Activated T-cell treated with anti-CD3 and anti-CD28 coated beads, Interleukin-2, amount 50 U/mL, for 72 hours (primary cell): ENCODE results near the gene HASPIN. TPM values are rescaled to one million over a fixed set of nuclear protein-coding genes. Genes with fewer than 3 reads are reported as not detected.
"Not testable (repeated sequence)": the region's sequence is repeated elsewhere in the genome, so short reads cannot be mapped to it uniquely, and the experiment has no call there.

Source experiments
- ATAC-seq, 2 donors: fragments of 150-1000 bp; cut with Tn5 transposase; replicated peaks in 1 of 2; 2 replicates each; pipeline ENCODE4 v1.10.0; 2021; ENCODE audit warnings: moderate library complexity in 2 of 2, mild to moderate bottlenecking in 1 of 2
- DNase-seq, 2 donors: peaks; one replicate each; pipeline ENCODE4 v3.0.0; 2021 to 2022; ENCODE audit warnings: mixed read lengths in 1 of 2
- H3K27ac Mint-ChIP-seq: one replicate; pipeline ENCODE4 v1.8.0; 2022; ENCODE audit warnings: mild to moderate bottlenecking, moderate library complexity, mixed read lengths
- H3K27me3 Mint-ChIP-seq: one replicate; pipeline ENCODE4 v1.8.0; 2022; ENCODE audit warnings: low read depth, mixed read lengths
- H3K36me3 Mint-ChIP-seq, 2 donors: one replicate each; pipeline ENCODE4 v1.8.0; 2022; ENCODE audit warnings: mixed read lengths in 2 of 2, mild to moderate bottlenecking in 1 of 2; ENCODE audit not compliant: insufficient read depth in 2 of 2
- H3K4me1 Mint-ChIP-seq: one replicate; pipeline ENCODE4 v1.8.0; 2022; ENCODE audit warnings: low read depth, mixed read lengths
- H3K4me3 Mint-ChIP-seq, 2 donors: one replicate each; pipeline ENCODE4 v1.8.0; 2022; ENCODE audit warnings: mild to moderate bottlenecking in 2 of 2, mixed read lengths in 2 of 2, moderate library complexity in 2 of 2
- H3K9me3 Mint-ChIP-seq, 2 donors: one replicate each; pipeline ENCODE4 v1.8.0; 2022; ENCODE audit warnings: mixed read lengths in 2 of 2
- total RNA-seq, 2 donors: library from RNA; stranded (reverse); gene quantifications; one replicate each; pipeline ENCODE4 v1.2.3, GENCODE V29; 2022

Gene HASPIN
- total RNA-seq, 2 donors from 2014 or later: 23.2 to 25.7 TPM

DNA sequence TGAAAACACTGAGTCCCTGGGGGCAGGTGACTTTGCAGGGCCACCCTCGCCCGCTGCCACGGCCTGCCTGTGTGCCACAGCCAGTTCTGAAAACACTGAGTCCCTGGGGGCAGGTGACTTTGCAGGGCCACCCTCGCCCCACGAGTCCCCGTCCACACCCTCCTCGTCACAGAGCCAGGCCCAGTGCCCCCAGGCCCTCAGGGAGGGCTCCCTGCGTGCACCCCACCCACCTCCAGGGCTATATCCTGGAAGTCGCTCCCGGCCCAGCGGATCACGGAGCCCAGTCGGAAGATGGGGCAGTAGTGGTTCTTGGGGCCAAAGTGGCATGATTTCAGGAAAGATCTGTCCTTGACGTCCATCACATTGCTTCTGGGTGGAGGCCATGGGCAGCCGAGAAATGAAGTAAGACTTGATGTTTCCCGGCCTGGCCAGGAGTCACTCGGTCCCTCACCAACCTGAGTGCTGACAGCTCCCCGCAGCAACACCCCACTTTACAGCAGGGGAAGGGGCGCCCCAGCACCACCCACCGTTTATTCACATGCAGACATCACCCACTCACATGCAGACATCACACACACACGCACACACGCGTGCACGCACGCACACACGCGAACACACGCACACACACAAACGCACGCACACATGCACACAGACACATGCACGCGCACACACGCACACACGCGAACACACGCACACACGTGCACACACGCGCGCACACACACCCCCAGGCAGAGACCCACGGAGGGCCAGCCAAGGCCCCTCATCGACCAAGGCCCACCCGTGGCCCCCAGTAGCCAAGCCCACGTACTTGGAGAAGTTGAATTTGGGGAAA lies 34.2 kb upstream of the HASPIN start:
- ATAC-seq: no peak
- Mint-ChIP-seq H3K27ac (no peak overlapping the region), H3K27me3 (no peaks in the 10 kb centered on the region), H3K4me3 (no peak overlapping the region), H3K4me1 (peaks cover 35% of the 10 kb centered on the region), H3K9me3 (no peaks in the 10 kb centered on the region), H3K36me3 (peaks cover 0 to 5% of the 10 kb centered on the region in 2 donors)
- DNase-seq: no peak

DNA sequence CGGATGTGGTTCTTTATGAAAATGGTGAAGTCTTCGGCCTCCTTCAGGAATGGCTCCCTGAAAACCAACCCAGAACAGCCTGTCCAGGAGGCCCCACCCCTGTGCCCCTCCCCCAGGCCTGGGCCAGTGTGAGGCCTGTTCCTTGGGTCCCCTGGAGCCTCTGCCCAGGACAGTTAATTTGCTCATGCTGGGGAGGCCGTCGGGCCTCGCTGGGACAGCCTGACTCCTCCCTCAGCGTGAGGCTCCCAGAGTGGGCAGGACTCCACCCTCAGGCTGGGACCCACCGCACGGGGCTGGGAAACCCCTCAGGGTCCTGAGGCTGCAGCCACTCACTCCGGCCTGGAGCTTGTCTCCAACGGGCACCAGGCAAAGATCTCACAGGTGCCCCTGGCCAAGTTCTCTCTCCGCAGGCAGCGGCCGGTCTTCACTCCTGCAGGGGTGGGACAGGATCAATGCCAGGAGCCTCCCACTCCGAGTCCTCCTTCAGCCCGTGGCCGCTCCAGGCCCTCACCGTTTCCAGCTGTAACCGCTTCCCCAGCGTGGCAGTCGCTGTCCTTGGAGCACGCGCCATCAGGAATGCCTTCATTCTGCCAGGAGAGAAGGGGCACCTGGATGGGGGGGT lies 33.5 kb upstream of the HASPIN start:
- DNase-seq (no peak), ATAC-seq (no peak)
- no peak overlapping the region for H3K27ac Mint-ChIP-seq
- peaks cover 0 to 5% of the 10 kb centered on the region in 2 donors for H3K36me3 Mint-ChIP-seq
- H3K4me1 Mint-ChIP-seq: peaks cover 39% of the 10 kb centered on the region
- no peaks in the 10 kb centered on the region for H3K27me3 Mint-ChIP-seq
- no peak overlapping the region for H3K4me3 Mint-ChIP-seq
- no peaks in the 10 kb centered on the region for H3K9me3 Mint-ChIP-seq

DNA sequence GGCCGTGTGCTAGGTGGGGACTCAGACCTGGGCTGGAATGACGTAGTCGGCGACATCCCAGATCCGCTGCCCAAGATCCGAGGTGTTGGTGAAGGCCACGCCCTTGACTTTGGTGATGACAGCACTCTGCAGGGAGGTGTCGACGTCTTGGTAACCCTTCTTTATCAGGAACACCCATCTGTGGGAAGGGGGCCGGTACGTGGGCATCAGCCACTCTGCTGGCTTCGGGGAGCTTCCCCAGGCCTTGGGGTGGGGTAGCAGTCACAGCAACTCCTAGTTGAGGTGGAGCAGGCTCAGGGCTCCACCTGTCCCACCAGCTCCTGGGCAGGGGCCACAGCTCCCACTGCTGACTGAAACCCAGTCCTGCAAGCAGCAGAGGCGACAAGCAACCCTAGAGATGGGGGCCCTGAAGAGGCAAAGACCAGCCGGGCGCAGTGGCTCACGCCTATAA lies 32.1 kb upstream of the HASPIN start:
- H3K4me1 Mint-ChIP-seq: peaks cover 42% of the 10 kb centered on the region
- no peak overlapping the region for H3K4me3 Mint-ChIP-seq
- no peaks in the 10 kb centered on the region for H3K9me3 Mint-ChIP-seq
- peaks cover 0 to 5% of the 10 kb centered on the region in 2 donors for H3K36me3 Mint-ChIP-seq
- no peak for DNase-seq
- H3K27ac Mint-ChIP-seq: no peak overlapping the region
- H3K27me3 Mint-ChIP-seq: no peaks in the 10 kb centered on the region
- no peak for ATAC-seq

DNA sequence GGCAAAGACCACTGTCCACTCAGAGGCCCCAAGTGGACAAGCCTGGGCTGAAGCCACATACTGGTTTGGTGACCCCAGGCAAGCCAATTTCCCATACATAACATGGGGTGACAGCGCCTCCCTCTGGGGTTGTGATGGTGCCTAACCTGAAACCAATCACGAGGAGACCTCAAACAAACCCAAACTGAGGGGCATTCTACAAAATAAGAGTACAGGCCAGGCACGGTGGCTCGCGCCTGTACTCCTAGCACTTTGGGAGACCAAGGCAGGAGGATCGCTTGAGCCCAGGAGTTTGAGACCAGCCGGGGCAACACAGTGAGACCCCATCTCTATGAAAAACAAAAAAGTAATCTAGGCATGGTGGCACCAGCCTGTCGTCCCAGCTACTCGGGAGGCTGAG lies 31.4 kb upstream of the HASPIN start:
- Mint-ChIP-seq H3K4me1 (peaks cover 44% of the 10 kb centered on the region), H3K9me3 (no peaks in the 10 kb centered on the region), H3K4me3 (peak overlapping the region in 1 of 2 donors; percentile 39), H3K36me3 (peaks cover 0 to 5% of the 10 kb centered on the region in 2 donors), H3K27me3 (no peaks in the 10 kb centered on the region), H3K27ac (no peak overlapping the region)
- ATAC-seq: no peak
- no peak for DNase-seq

DNA sequence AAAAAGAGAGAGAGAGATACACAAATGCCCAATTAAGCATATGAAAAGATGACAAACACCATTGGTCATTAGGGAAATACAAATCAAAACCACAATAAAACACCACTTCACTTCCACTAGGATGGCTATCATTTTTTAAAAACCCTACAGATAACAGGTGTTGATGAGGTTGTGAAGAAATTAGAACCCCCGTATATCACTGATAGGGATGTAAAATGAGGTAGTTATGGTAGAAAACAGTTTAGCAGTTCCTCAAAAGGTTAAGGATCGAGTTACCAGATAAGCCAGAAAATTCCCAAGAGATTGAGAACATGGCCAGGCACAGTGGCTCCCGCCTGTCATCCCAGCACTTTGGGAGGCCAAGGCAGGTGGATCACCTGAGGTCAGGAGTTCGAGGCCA lies 30.6 kb upstream of the HASPIN start:
- peaks cover 44% of the 10 kb centered on the region for H3K4me1 Mint-ChIP-seq
- H3K36me3 Mint-ChIP-seq: peaks cover 0 to 11% of the 10 kb centered on the region in 2 donors
- H3K4me3 Mint-ChIP-seq: peak overlapping the region; percentile 39 to 51
- DNase-seq: no peak
- H3K27ac Mint-ChIP-seq: peak overlapping the region; percentile 54
- H3K9me3 Mint-ChIP-seq: peaks cover 0 to 2% of the 10 kb centered on the region in 2 donors
- no peak for ATAC-seq
- no peaks in the 10 kb centered on the region for H3K27me3 Mint-ChIP-seq

DNA sequence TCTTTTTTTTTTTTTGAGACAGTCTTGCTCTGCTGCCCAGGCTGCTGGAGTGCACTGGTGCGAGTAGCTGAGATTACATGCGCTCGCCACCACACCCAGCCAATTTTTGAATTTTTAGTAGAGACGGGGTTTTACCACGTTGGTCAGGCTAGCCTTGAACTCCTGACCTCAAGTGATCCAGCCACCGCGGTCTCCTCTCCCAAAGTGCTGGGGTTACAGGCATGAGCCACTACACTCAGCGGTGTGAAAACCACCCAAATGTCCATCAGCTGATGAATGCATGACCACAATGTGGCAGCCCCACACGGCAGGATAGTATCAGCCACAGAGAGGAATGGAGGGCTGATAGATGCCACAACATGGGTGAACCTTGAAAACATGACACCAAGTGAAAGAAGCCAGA lies 29.9 kb upstream of the HASPIN start:
- peak overlapping the region; percentile 44 for H3K27ac Mint-ChIP-seq
- no peaks in the 10 kb centered on the region for H3K27me3 Mint-ChIP-seq
- peaks cover 44% of the 10 kb centered on the region for H3K4me1 Mint-ChIP-seq
- peaks cover 0 to 2% of the 10 kb centered on the region in 2 donors for H3K9me3 Mint-ChIP-seq
- peak; percentile 71 to 72 for DNase-seq
- ATAC-seq: peak; percentile 64 to 75
- peak overlapping the region; percentile 79 to 89 for H3K4me3 Mint-ChIP-seq
- H3K36me3 Mint-ChIP-seq: peaks cover 0 to 11% of the 10 kb centered on the region in 2 donors

DNA sequence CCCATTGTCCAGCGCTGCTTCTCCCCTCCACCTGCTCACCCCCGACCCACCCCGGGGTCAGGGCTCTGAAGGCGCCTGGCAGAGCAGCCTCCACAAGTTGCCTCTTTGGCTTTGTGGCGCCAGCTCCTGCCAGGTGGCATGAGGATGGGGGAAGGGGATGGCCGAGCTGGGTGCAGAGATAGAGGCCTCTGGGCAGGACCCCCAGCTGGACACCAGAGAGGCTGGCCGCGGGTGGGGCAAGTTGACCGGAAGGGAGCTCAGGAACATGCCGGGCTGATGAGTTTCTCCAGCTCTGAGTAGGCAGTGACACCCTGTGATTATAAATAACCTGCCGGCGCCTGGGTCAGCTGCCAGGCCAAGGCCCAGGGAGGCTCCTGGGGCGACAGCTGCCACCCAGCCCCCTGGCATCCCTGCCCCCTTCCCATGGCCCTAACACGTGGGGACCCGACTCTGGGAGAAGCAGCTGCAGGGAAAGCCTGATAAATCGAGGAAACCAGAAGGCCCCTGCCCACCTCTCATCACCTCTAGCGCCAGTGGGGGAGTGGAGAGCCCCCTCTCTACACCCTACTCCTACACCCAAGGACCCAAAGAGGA lies 28.5 kb upstream of the HASPIN start:
- peaks cover 44% of the 10 kb centered on the region for H3K4me1 Mint-ChIP-seq
- ATAC-seq (peak; percentile 20 to 28), DNase-seq (no peak)
- no peaks in the 10 kb centered on the region for H3K27me3 Mint-ChIP-seq
- peaks cover 0 to 8% of the 10 kb centered on the region in 2 donors for H3K36me3 Mint-ChIP-seq
- peak overlapping the region; percentile 79 to 89 for H3K4me3 Mint-ChIP-seq
- no peak overlapping the region for H3K27ac Mint-ChIP-seq
- H3K9me3 Mint-ChIP-seq: peaks cover 0 to 2% of the 10 kb centered on the region in 2 donors

DNA sequence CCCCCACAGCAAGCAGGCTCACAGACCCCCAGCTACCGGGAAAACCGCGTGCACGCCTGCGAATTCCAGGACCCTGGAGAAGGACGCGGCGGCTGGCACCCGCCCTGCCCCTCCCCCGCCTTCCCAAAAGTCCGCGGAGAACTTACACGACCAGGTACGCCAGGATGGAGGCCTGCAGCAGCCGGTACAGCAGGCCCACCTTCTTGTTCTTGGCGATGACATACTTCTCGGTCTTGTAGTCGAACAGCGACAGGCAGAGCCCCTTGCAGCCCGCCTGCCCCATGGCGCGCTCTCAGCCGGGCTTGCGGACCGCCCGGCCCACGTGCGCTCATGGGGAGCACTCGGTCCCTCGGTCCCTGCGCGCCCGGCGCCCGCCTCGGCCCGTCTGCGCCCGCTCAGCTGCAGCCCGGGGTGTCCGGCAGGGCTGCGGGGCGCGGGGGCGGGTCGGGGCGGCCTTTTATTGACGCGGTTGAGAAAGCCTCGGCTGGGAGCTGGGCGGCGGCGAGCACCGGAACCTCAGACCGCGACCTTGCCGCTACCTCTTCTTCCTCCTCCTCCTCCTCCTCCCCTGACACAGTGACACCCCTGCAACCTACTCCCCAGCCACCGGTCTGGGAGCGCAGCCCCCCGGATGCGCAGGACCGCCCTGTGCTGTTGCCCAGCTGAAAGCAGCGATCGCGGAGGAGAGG lies 27.8 kb upstream of the HASPIN start, which contains the start of gene P2RX5:
P2RX5 (minus strand) TSS at position 433 of the 689 bp plus-strand sequence; CDS start at position 283, 150 bp downstream.
- H3K4me1 Mint-ChIP-seq: peaks cover 41% of the 10 kb centered on the region

DNA sequence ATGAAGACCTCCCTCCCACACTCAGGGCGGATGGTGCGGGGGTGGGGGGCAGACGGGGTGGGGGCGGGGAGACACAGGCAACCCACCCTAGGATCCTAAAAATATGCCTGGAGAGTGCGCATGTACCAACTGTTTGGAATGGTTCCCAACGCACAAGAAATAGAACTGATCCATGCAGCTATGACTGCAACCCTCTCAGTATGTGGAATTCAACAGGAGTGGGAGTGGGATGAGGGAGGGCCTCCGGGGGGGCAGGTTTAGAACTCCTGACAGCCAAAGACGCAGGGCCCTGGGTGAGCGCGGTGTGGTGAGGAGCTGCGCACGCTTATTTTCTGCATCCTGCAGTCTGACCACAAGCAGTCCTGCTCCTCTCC lies 26.6 kb upstream of the HASPIN start:
- ATAC-seq (no peak), DNase-seq (no peak)
- Mint-ChIP-seq H3K36me3 (peaks cover 0 to 10% of the 10 kb centered on the region in 2 donors), H3K27ac (no peak overlapping the region), H3K9me3 (peaks cover 0 to 2% of the 10 kb centered on the region in 2 donors), H3K27me3 (no peaks in the 10 kb centered on the region), H3K4me1 (peaks cover 30% of the 10 kb centered on the region), H3K4me3 (no peak overlapping the region)

More for the DNA sequence above, 27.8 kb upstream of the HASPIN start, which contains the start of gene P2RX5:
- Mint-ChIP-seq H3K27me3 (no peaks in the 10 kb centered on the region), H3K27ac (peak within 1 kb of the TSS; percentile 50), H3K9me3 (peaks cover 0 to 2% of the 10 kb centered on the region in 2 donors), H3K36me3 (peaks cover 0 to 6% of the 10 kb centered on the region in 2 donors), H3K4me3 (peak within 1 kb of the TSS; percentile 86 to 92)
- DNase-seq: peak; percentile 49 to 51
- peak; percentile 68 to 71 for ATAC-seq

DNA sequence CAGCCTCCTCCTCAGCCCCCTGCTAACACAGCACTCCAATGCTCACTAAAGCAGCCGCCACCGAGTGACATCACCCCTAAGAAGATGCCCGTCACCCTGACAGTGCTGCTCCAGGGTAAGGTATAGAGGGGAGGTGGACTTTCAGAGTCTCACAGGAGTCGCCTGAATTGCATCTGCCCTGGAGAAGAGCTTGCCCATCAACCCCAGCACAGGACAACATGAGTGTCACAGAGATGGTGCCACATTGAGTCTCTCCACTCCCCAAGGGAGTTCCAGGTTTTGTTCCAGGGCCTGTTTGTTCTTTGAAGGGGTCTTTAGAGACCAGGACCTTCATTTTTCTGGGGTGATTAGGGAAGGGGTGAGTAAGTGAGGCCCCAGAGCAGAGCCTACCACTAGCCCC lies 25.6 kb upstream of the HASPIN start:
- no peak for ATAC-seq
- no peak overlapping the region for H3K27ac Mint-ChIP-seq
- peaks cover 26% of the 10 kb centered on the region for H3K4me1 Mint-ChIP-seq
- DNase-seq: no peak
- peaks cover 5 to 15% of the 10 kb centered on the region in 2 donors for H3K36me3 Mint-ChIP-seq
- peaks cover 2% of the 10 kb centered on the region in 2 donors for H3K9me3 Mint-ChIP-seq
- H3K4me3 Mint-ChIP-seq: no peak overlapping the region
- no peaks in the 10 kb centered on the region for H3K27me3 Mint-ChIP-seq

DNA sequence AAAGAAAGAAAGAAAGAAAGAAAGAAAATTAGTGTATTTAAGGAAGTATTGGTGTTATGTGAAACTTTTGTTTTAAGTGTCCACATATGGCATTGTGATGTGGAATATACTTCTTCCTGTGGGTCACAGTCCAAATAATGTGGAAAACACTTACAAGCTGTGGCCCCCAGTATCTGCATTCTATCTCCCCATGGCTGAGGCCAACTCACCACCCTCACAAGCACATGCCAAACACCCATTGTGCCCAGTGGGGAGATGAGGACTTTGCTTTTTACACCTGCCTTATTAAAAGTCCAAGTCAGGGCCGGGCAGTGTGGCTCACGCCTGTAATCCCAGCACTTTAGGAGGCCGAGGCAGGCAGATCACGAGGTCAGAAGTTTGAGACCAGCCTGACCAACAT lies 23.8 kb upstream of the HASPIN start:
- DNase-seq (no peak), ATAC-seq (no peak)
- Mint-ChIP-seq H3K27me3 (no peaks in the 10 kb centered on the region), H3K9me3 (peaks cover 2% of the 10 kb centered on the region in 2 donors), H3K36me3 (peaks cover 5 to 15% of the 10 kb centered on the region in 2 donors), H3K4me3 (no peak overlapping the region), H3K27ac (no peak overlapping the region), H3K4me1 (peaks cover 9% of the 10 kb centered on the region)

DNA sequence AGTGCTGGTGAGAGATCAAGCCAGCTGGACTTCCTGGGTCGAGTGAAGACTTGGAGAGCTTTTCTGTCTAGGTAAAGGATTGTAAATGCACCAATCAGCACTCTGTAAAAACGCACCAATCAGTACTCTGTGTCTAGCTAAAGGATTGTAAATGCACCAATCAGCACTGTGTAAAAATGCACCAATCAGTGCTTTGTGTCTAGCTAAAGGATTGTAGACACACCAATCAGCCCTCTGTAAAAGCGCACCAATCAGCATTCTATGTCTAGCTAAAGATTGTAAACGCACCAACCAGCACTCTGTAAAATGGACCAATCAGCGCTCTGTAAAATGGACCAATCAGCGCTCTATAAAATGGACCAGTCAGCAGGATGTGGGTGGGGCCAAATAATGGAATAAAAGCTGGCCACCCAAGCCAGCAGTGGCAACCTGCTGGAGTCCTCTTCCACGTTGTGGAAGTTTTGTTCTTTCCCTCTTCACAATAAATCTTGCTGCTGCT lies 21.6 kb upstream of the HASPIN start:
- not testable (repeated sequence) for H3K27ac Mint-ChIP-seq, H3K9me3 Mint-ChIP-seq, H3K4me1 Mint-ChIP-seq, ATAC-seq, DNase-seq, H3K4me3 Mint-ChIP-seq, H3K27me3 Mint-ChIP-seq
- H3K36me3 Mint-ChIP-seq: peaks cover 5 to 15% of the 10 kb centered on the region in 2 donors
